ENCODE measurements around the gene ZIK1.

DNA sequence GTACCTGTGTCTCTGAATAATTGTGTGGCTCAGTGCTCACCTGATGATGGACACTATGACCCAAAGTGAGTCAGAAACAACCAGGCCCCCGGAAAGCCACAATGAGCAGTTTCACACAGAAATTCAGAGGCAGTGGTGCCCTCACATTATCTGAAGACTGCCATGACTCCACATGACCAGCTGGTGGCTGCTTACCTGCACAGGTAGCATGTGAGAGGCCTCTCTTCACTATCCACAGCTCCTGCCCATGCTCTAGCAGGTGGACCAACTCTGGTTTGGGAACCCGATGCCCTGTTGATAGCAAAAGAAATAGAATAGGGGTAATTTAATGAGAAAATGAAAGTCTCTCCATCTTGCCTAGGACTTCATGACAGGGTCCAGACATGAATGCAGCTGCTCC is 31.5 kb upstream of the ZIK1 start:
- TF ChIP-seq, protein P1, sequence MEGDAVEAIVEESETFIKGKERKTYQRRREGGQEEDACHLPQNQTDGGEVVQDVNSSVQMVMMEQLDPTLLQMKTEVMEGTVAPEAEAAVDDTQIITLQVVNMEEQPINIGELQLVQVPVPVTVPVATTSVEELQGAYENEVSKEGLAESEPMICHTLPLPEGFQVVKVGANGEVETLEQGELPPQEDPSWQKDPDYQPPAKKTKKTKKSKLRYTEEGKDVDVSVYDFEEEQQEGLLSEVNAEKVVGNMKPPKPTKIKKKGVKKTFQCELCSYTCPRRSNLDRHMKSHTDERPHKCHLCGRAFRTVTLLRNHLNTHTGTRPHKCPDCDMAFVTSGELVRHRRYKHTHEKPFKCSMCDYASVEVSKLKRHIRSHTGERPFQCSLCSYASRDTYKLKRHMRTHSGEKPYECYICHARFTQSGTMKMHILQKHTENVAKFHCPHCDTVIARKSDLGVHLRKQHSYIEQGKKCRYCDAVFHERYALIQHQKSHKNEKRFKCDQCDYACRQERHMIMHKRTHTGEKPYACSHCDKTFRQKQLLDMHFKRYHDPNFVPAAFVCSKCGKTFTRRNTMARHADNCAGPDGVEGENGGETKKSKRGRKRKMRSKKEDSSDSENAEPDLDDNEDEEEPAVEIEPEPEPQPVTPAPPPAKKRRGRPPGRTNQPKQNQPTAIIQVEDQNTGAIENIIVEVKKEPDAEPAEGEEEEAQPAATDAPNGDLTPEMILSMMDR (IDR thresholded peaks at IDR 0.05; ENCODE audit: poor library complexity) = no peak
- TF ChIP-seq EZH2 (IDR thresholded peaks at IDR 0.05; ENCODE audit: borderline replicate concordance) (no peak), EZH2phosphoT487 (IDR thresholded peaks at IDR 0.05; ENCODE audit: low read depth, severe bottlenecking, unreplicated experiment) (no peak)
